GM18511 (cell line): ENCODE measurements around the gene CACNA1F.

Experiments
- ATAC-seq: cut with Tn5 transposase; IDR thresholded peaks from one replicate; pipeline ENCODE4 v1.9.1; 2021; ENCODE audit warnings: mild to moderate bottlenecking, moderate library complexity; ENCODE audit not compliant: unreplicated experiment

CACNA1F gene

DNA sequence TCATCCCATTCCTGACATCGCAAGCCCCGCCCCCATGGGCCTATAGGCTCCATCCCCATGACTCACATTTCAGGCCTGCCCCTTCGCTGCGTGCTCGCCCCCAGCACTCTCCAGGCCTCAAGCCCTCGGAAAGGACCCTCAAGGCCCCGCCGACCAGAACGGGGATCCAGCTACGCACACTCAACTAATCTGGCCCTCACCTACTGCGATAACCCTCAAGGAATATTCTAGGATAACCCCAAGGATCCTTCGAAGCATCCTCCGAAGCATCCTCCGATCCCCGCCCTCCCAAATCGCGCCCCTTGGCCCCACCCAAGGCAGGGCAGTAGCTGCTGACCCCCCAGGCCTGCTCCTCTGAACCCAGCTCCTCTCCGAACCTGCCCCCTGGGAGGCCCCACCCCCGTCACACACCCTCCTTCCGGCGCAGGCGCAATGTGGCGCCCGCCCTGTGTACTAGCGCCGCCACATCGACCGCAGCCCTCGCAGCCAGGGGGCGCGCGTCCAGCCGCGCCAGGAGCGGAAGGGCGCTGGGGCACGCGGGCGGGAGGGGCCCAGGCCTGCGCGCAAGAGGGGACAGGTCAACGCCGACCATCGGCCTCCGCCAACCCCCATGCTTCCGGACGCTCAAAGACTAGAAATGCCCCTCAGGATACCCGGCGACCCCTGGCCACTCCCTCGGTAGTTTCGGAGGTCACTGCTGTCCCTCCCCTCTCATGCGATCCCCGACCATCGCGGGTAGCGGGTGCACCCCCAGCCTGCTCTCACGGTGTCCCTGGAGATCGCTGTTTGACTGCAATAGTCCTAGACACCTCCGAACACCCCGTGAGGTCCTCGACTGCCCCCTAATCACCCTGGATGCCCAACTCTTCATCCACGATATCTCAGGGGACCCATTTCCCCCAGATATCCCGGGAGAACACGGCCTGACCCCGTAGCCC lies 77.0 kb downstream of the CACNA1F start:
- peak; percentile 91 for ATAC-seq

DNA sequence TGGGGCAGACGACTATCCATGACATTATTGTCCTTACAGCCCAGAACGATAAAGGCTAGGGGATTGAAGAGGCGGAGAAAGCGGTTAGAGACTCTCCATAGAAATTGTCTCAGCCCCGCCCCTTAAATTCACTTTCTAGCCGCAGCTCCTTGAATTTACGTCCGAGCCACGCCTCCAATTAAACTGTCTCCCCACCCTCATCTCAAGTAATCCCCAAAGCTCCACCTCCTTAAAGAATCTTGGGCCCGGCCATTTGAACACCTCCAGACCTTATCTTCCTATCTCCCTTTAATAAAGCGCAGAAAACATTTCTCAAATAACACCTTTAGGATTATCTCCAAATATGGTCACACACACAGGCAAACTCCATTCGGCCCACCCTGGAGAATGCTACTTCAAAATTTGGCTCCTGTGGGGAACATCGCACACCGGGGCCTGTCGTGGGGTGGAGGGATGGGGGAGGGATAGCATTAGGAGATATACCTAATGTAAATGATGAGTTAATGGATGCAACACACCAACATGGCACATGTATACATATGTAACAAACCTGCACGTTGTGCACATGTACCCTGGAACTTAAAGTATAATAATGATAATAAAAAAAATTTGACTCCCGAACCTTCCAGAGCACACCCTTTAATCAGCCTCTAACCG lies 77.8 kb downstream of the CACNA1F start:
- peak; percentile 34 for ATAC-seq
